Sigmoid colon (tissue), 7 donors: ENCODE measurements around the gene KRTAP4-2. TPM values are rescaled to one million over a fixed set of nuclear protein-coding genes. Genes with fewer than 3 reads are reported as not detected.
"Not testable (repeated sequence)": the region's sequence is repeated elsewhere in the genome, so short reads cannot be mapped to it uniquely, and the experiment has no call there.

Experiments
- DNase-seq: peaks from one replicate; pipeline ENCODE4 v3.0.0-alpha.2; 2019
- H3K27ac ChIP-seq, 4 donors: fragments of 200-600 bp; sonication (generic); one replicate each; pipeline ENCODE4 v1.5.1; 2016 to 2019; ENCODE audit warnings: mild to moderate bottlenecking in 1 of 4
- H3K27me3 ChIP-seq, 3 donors: fragments of 200-600 bp; sonication (generic); one replicate each; pipeline ENCODE4 v1.5.1; 2019; ENCODE audit warnings: mild to moderate bottlenecking in 1 of 3
- H3K36me3 ChIP-seq, 4 donors: fragments of 200-600 bp; sonication (generic); one replicate each; pipeline ENCODE4 v1.5.1; 2016 to 2019
- H3K4me1 ChIP-seq, 4 donors: fragments of 200-600 bp; sonication (generic); one replicate each; pipeline ENCODE4 v1.5.1; 2017 to 2019
- H3K4me3 ChIP-seq, 4 donors: fragments of 200-600 bp; sonication (generic); one replicate each; pipeline ENCODE4 v1.5.1; 2017 to 2019; ENCODE audit warnings: mild to moderate bottlenecking in 2 of 4, moderate library complexity in 1 of 4
- H3K9me3 ChIP-seq, 4 donors: fragments of 200-600 bp in 3 of 4; sonication (generic) in 3 of 4; one replicate each; pipeline versions ENCODE4 v1.5.1 to v1.6.1; 2013 to 2019
- EP300 ChIP-seq, 4 donors: sonication (generic); formaldehyde crosslinking; IDR thresholded peaks; one replicate each; pipeline ENCODE4 v1.6.1; 2017; ENCODE audit warnings: antibody characterized with exemption in 4 of 4
- POLR2A ChIP-seq, 2 donors: fragments of 450-650 bp; IDR thresholded peaks; one replicate each; pipeline ENCODE4 v1.6.1; 2016; ENCODE audit warnings: antibody characterized with exemption in 2 of 2, mild to moderate bottlenecking in 2 of 2, moderate library complexity in 2 of 2
- POLR2AphosphoS5 ChIP-seq, 4 donors: sonication (generic); formaldehyde crosslinking; IDR thresholded peaks; one replicate each; pipeline ENCODE4 v1.6.1; 2017; ENCODE audit warnings: antibody characterized with exemption in 4 of 4
- WGBS, 2 donors: extraction: QIAGEN DNeasy Blood & Tissue Kit; methylation state at CpG; one replicate each; pipeline ENCODE4 v1.1.7; 2013; 5-methylcytosine and 5-hydroxymethylcytosine counted together
- intact Hi-C: fragments of 100-400 bp; cut with DNase I; formaldehyde crosslinking; loops from one replicate; pipeline ENCODE4 v1.15.1; 2023
- polyA plus RNA-seq, 3 donors: library from polyadenylated mRNA; stranded (reverse); fragments of 200-250 nt; gene quantifications; one replicate each; pipeline ENCODE4 v1.2.3, GENCODE V29; 2013
- total RNA-seq, 4 donors: library from RNA; depleted of rRNA; stranded (reverse); fragments of >200 nt; gene quantifications; one replicate each; pipeline ENCODE4 v1.1.0, GENCODE V29; 2016
- TF ChIP-seq, protein P1 (sequence below), 4 experiments: fragments of 450-650 bp in 3 of 4; fragments of 200-600 bp in 1 of 4; IDR thresholded peaks; one replicate each; pipeline ENCODE4 v1.5.1; 2016 to 2019; ENCODE audit warnings: antibody characterized with exemption in 4 of 4, mild to moderate bottlenecking in 3 of 4, moderate library complexity in 2 of 4
- donor health status: healthy with polysubstance abuse.
- donor health status: Bipolar disorder and iron deficiency.
- donor health status: healthy.

Gene KRTAP4-2
- total RNA-seq (not detected), polyA plus RNA-seq (not detected)

DNA sequence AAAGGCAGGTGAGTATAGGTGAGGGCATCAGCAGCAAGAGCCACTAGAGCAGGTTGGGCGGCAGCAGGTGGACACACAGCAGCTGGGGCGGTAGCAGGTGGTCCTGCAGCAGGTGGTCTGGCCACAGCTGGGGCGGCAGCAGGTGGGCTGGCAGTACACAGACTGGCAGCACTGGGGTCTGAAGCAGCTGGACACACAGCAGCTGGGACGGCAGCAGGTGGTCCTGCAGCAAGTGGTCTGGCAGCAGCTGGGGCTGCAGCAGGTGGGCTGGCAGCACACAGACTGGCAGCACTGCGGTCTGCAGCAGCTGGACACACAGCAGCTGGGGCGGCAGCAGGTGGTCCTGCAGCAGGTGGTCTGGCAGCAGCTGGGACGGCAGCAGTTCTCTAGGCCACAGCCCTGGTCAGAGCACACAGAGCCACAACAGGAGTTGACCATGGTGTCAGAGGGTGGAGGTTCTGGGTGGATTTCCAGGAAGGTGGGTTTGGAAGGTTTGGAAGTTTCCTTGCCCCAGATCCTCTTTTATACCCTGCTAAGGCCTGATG is at the start of gene KRTAP4-2:
Gene KRTAP4-2 (minus strand): TSS at position 495 of the 545 bp plus-strand sequence. CDS start 57 bp downstream, at position 438.
- Histone ChIP-seq H3K4me1 (no peaks in the 10 kb centered on the region), H3K4me3 (no peak within 1 kb of the TSS)
- intact Hi-C loops = no loop called here

DNA sequence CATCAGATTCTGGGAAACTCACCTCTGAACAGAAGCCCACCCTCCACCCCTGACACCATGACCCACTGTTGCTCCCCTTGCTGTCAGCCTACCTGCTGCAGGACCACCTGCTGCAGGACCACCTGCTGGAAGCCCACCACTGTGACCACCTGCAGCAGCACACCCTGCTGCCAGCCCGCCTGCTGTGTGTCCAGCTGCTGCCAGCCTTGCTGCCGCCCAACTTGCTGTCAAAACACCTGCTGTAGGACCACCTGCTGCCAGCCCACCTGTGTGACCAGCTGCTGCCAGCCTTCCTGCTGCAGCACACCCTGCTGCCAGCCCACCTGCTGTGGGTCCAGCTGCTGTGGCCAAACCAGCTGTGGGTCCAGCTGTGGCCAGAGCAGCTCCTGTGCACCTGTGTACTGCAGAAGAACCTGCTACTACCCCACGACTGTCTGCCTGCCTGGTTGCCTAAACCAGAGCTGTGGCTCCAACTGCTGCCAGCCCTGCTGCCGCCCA is 48.6 kb upstream of the KRTAP4-2 start, which contains the start of gene KRTAP9-2:
Gene KRTAP9-2 (plus strand): TSS at position 51 of the 498 bp plus-strand sequence. CDS start 7 bp downstream, at position 58.
- DNase-seq, H3K27ac ChIP-seq, H3K9me3 ChIP-seq, H3K4me1 ChIP-seq, H3K36me3 ChIP-seq, H3K4me3 ChIP-seq, H3K27me3 ChIP-seq, intact Hi-C loops: not testable (repeated sequence)
- 59 to 70% methylated on average over 3 to 4 of the region's 4 CpGs for WGBS, 2 donors

More for the DNA sequence above, at the start of gene KRTAP4-2:
- no peak for DNase-seq
- no peaks in the 10 kb centered on the region for H3K27me3 ChIP-seq
- 95 to 96% methylated on average over 7 of the region's 7 CpGs for WGBS, 2 donors
- H3K36me3 ChIP-seq = no peaks in the 10 kb centered on the region
- no peak within 1 kb of the TSS for H3K27ac ChIP-seq
- H3K9me3 ChIP-seq = no peaks in the 10 kb centered on the region
- TF ChIP-seq, protein P1, sequence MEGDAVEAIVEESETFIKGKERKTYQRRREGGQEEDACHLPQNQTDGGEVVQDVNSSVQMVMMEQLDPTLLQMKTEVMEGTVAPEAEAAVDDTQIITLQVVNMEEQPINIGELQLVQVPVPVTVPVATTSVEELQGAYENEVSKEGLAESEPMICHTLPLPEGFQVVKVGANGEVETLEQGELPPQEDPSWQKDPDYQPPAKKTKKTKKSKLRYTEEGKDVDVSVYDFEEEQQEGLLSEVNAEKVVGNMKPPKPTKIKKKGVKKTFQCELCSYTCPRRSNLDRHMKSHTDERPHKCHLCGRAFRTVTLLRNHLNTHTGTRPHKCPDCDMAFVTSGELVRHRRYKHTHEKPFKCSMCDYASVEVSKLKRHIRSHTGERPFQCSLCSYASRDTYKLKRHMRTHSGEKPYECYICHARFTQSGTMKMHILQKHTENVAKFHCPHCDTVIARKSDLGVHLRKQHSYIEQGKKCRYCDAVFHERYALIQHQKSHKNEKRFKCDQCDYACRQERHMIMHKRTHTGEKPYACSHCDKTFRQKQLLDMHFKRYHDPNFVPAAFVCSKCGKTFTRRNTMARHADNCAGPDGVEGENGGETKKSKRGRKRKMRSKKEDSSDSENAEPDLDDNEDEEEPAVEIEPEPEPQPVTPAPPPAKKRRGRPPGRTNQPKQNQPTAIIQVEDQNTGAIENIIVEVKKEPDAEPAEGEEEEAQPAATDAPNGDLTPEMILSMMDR (IDR thresholded peaks at IDR 0.05) = no peak
- no peak for TF ChIP-seq EP300 (IDR thresholded peaks at IDR 0.05)
- TF ChIP-seq POLR2A (IDR thresholded peaks at IDR 0.05) = no peak
- TF ChIP-seq POLR2AphosphoS5 (IDR thresholded peaks at IDR 0.05) = no peak

GRCh38 chr17:41226051-41226450 is 48.0 kb upstream of the KRTAP4-2 start:
- no peak overlapping the region for H3K4me3 ChIP-seq
- no peaks in the 10 kb centered on the region for H3K27me3 ChIP-seq
- TF ChIP-seq, protein P1 (IDR thresholded peaks at IDR 0.05) = no peak
- TF ChIP-seq POLR2A (IDR thresholded peaks at IDR 0.05) = no peak
- TF ChIP-seq EP300 (IDR thresholded peaks at IDR 0.05) = no peak
- no peak for TF ChIP-seq POLR2AphosphoS5 (IDR thresholded peaks at IDR 0.05)
- H3K36me3 ChIP-seq = no peaks in the 10 kb centered on the region
- no peak for DNase-seq
- no peak overlapping the region for H3K27ac ChIP-seq
- no peaks in the 10 kb centered on the region for H3K4me1 ChIP-seq
- 87 to 93% methylated on average over 6 of the region's 6 CpGs for WGBS, 2 donors
- no peaks in the 10 kb centered on the region for H3K9me3 ChIP-seq
- intact Hi-C loops = no loop called here

- Histone ChIP-seq H3K36me3 (no peaks in the 10 kb centered on the region), H3K27ac (no peak overlapping the region), H3K27me3 (no peaks in the 10 kb centered on the region), H3K4me3 (no peak overlapping the region), H3K4me1 (no peaks in the 10 kb centered on the region), H3K9me3 (no peaks in the 10 kb centered on the region)
- no peak for DNase-seq
- intact Hi-C loops = no loop called here
- WGBS, 2 donors = 73 to 76% methylated on average over 2 of the region's 2 CpGs
- TF ChIP-seq, protein P1 (IDR thresholded peaks at IDR 0.05) = no peak
- TF ChIP-seq POLR2A (IDR thresholded peaks at IDR 0.05) (no peak), EP300 (IDR thresholded peaks at IDR 0.05) (no peak), POLR2AphosphoS5 (IDR thresholded peaks at IDR 0.05) (no peak)
Measured at GRCh38 chr17:41223821-41224220, 45.8 kb upstream of the KRTAP4-2 start.

DNA sequence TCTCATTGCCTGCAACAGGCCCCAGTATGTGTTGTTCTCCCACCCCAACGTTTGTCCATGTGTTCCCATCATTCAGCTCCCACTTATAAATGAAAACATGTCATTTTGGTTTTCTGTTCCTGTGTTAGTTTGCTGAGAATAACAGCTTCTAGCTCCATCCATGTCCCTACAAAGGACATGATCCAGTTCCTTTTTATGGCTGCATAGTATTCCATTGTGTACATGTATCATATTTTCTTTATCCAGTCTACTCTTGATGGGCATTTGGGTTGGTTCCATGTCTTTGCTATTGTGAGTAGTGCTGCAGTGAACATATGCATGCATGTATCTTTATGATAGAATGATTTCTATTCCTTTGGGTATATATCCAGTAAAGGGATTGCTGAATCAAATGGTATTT is 37.7 kb upstream of the KRTAP4-2 start:
- intact Hi-C loops = no loop called here
- peaks cover 0 to 4% (median 4%) of the 10 kb centered on the region in 3 donors for H3K27me3 ChIP-seq
- no peak for DNase-seq
- H3K4me3 ChIP-seq = no peak overlapping the region
- no peaks in the 10 kb centered on the region for H3K9me3 ChIP-seq
- 80 to 82% methylated on average over 1 of the region's 1 CpG for WGBS, 2 donors
- TF ChIP-seq, protein P1 (IDR thresholded peaks at IDR 0.05) = no peak
- no peak for TF ChIP-seq POLR2AphosphoS5 (IDR thresholded peaks at IDR 0.05)
- TF ChIP-seq POLR2A (IDR thresholded peaks at IDR 0.05) = no peak
- TF ChIP-seq EP300 (IDR thresholded peaks at IDR 0.05) = no peak
- H3K36me3 ChIP-seq = no peaks in the 10 kb centered on the region
- no peak overlapping the region for H3K27ac ChIP-seq
- no peaks in the 10 kb centered on the region for H3K4me1 ChIP-seq
